ENCODE data around the gene APOH.
"Not testable (repeated sequence)": the region's sequence is repeated elsewhere in the genome, so short reads cannot be mapped to it uniquely, and the experiment has no call there.

The APOH gene

DNA sequence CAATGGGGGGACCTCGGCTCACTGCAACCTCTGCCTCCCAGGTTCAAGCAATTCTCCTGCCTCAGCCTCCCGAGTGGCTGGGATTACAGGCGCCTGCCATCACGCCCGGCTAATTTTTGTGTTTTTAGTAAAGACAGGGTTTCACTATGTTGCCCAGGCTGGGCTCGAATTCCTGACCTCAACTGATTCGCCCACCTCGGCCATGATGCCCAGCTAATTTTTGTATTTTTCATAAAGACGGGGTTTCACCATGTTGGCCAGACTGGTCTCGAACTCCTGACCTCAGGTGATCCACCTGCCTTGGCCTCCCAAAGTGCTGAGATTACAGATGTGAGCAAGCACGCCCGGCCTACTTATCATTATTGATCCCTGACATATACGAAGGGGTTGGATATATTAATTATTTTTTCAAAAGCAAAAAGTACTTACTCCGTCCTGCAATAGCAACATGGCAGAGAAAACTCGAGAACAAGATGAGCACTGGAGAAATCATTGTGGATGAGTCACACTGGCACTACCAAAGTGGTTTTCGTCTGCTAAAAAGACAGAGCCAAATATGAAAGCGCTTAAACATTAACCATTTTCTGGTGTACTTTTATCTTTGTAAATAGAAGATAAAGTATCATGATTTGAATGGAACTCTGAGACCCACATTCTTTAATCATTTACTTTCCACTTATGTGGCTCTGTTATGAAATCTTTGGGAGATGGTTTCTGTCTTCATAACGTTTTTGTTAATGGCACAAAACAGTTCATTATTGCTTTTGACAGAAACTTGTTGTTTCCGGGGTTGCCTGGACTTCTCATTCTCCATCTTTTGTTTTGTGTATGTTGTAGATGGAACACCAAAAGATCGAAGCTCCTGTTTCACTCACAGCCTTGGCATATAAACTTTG is at the start of gene APOH:
TSS of gene APOH (minus strand) at position 529 of the 896 bp plus-strand sequence. CDS start at position 493, 36 bp downstream.
- no peak for DNase-seq

- no peak for DNase-seq
Observed at GRCh38 chr17:66277191-66277590, 48.0 kb upstream of the APOH start.

GRCh38 chr17:66276328-66276937 is 47.2 kb upstream of the APOH start:
- peak; percentile 56 for DNase-seq

- peak; percentile 99 for DNase-seq
Observed at GRCh38 chr17:66275651-66276050, 46.4 kb upstream of the APOH start.

DNA sequence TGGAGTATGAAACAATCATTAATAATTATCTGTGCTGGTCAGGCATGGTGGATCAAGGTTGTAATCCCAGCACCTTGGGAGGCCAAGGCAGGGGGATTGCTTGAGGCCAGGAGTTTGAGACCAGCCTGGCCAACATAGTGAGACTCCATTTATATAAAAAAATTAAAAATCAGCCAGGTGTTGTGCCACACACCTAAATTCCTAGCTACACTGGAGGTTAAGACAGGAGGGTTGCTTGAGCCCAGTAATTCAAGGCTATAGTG is 44.3 kb upstream of the APOH start:
- no peak for DNase-seq

DNA sequence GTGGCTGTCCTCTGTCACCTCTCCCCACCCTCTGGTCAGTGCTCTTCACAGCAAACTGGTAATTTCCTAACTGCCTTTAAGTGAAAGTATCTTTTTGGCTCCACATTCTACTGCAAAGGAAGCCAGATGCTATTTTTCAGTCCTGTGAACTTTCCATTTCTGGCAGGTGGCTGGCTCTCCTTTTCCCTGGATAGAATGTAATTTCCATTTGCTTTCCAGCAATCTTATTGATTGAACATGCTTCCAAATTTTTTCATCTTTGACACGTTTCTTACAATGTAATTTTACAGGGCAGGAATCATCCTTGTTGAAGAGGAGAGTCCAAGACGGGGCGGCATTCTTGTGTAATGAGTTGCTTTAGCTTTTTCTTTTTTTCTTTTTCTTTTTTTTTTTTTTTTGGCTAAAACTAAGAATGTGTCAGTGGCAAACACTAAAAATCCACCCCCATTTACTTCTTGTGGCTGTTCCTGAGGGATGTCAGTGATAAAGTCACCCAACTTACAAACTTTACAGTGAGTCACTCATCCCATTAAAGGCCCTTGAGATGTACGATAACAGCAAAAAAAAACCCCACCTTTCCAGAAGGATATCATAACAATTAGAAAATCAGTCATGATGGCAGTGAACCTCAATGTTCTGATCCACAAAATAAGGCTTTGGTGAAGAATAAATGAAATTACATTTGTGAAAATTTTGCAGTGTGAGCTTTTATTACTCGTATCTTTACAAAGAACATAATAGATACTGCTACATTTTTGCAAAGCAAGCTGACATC is 43.8 kb upstream of the APOH start:
- peak; percentile 93 for DNase-seq

DNA sequence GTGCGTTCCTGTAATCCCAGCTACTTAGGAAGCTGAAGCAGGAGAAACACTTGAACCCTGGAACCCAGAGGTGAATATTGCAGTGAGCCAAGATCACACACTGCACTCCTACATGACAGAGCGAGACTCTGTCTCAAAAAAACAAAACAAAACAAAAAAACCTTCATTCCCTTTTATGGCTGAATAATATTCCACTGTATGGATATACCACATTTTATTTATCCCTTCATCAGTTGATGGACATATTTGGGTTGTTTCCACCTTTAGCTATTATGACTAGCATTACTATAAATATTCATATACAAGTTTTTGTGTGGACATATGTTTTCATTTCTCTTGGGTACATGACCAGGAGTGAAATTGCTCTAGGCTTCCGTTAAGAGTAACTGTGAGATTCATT is 42.3 kb upstream of the APOH start:
- DNase-seq: no peak

- no peak for DNase-seq
Observed at GRCh38 chr17:66270106-66270505, 40.9 kb upstream of the APOH start.

DNA sequence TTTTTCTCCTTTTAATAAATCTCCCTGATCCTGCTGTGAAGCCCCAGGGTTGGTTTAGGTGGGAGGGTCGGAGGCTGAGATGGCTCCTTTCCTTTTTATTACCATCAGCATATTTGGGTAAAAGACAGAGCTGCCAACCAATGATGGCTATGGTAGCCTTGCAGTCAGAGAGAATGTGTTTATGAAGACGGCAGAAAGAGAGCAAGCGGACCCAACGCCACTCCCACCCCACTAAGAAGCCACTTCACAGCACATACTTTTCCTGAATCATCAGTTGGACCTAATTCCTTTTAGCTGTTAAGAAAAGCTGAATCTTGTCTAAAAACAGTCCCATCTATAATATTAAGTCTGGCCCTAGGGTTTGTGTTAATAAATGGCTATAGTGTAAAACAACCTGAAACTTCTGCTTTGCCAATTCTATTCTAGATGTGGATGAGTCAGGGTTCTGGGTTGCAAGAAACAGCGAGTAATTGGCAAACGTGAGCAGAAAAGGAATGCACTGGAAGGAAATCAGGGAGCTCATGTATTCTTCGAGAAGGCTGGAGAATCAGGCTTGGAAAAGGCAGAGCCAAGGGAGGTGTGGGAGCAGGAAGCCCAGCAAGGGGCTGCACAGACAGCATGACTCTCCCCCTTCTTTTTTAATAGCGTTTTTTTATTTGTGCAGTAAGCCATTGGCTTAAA is 39.2 kb upstream of the APOH start:
- peak; percentile 75 for DNase-seq

GRCh38 chr17:66264696-66265095 is 35.5 kb upstream of the APOH start:
- no peak for DNase-seq

DNA sequence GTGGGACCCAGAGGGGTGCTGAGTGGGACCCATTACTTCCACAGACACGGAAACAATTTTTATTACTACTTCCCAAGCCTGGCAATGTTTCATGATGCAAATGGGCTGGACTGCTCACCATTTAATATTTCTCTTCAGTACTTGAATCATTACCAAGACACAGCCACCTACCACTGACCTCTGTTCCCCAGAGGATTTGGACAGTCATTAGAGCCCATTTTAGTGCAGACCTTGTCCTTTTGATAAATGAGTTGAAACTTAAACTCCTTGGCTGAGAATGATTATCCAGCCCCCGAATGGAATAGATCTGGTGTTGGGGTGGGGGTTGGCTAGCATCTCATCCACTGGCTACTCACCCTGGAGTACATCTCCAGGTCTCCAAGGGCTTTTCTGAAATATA is 33.6 kb upstream of the APOH start:
- DNase-seq: no peak

GRCh38 chr17:66260688-66261087 is 31.5 kb upstream of the APOH start:
- DNase-seq: no peak

DNA sequence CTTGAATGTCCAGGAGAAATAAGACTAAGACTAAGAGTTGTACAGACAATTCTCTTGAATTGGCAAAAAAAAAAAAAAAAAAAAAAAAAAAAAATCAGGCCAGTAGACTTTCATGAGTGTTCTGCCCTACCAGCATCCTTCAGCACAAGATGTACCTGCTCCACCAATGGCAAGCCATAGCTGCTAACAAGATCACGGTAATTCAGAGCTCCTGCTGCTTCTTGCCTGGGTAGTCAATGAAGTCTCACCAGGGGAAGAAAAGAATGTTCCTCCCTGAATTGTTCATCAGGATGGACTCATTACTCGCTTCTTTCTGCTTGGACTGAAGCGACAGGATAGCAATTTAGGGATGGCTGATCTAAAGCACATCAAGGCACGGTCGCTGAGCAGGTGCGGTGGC is 31.1 kb upstream of the APOH start:
- DNase-seq: no peak

DNA sequence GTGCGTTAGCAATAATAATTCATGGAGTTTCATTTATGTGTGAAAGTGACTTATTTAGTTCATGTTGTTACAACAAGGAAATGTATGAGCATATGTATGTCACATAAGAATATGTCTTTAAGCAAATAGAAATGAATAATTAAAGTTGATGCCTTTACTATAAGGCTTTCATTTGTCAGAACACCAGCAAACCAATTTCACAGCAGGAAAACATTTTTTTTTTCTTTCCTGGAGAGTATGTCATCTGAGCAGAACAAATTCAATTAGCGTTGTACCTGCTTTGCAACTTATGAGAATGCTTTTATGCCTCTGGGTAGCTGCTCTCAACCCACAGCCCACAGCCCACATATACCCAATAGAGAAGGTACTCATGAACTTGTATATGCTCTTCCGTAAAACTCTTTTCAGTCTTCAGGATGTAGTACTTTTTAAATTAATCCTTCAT is 26.3 kb upstream of the APOH start:
- DNase-seq: no peak

DNA sequence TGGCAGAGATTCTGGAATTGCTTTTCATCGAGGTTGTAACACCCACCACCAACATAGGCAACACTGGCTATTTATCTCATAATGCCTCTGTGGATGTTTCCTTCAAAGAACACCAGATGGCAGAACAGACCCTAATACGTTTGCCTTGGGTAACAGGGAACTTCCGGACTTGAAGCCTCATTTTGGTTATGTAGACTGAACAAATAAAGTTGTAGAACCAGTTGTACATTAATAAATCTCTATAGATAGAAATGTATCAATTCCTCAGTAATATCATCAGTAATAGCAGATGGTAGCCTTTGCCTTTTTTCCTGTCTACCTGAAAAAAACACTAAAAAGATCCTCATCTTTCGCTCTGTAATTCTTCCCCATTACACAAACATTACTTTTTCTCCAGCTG is 25.9 kb upstream of the APOH start:
- DNase-seq: peak; percentile 80

GRCh38 chr17:66253458-66253857 is 24.2 kb upstream of the APOH start:
- not testable (repeated sequence) for DNase-seq

DNA sequence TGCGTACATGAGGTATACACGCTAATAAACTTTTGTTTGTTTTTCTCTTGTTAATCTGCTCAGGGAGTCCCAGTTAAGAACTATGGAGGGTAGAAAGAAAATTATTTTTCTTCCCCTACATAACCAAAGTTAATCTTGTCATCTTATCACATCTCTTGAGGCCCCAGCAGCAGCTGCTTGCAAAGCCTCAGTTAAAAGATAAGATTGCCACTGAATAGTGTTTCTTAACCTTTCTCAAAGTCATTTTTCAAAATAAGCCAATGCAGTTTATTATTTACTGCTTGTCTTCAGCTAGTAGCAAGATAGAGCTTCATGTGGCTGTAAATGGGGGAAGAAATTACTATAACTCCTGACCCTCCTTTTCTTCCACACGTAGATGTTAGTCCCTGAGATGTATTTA is 21.5 kb upstream of the APOH start:
- no peak for DNase-seq

GRCh38 chr17:66248285-66248684 is 19.1 kb upstream of the APOH start:
- no peak for DNase-seq

- DNase-seq: no peak
Observed at GRCh38 chr17:66241839-66242238, 12.6 kb upstream of the APOH start.

DNA sequence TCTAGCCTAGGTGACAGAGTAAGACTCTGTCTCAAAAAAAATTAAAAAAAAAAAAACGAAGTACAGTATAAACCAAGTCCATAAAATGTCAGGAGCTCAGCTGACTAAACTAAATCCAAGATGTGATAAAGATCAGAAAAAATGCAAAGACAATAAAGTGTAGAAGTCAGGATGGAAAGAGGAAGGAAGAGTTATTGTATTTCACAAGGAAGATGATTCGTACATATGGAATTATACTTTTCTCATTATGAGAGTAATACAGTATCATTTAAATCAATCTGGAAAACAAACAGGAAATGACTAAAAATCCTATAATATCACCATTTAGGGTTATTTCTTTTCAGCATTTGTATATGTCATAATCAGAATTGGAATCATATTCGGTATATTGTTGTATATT is 11.4 kb upstream of the APOH start:
- peak; percentile 63 for DNase-seq

DNA sequence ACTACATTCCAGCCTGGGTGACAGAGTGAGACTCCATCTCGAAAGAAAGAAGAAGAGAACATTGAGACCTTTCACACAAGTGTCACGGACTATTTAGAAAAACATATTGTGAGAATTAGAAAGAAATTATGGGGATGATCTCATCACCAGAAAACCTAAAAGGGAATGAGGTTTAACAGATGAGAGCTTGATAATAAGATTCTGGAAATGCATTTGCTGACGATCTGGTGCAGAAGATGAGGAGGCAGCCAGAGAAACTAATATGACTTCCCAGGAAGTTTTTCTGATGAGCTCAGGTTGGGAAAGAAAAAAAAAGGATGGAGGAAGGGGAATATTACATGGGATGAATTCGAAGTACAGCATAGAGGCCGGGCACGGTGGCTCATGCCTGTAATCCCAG is 10.8 kb upstream of the APOH start:
- DNase-seq: peak; percentile 33

DNA sequence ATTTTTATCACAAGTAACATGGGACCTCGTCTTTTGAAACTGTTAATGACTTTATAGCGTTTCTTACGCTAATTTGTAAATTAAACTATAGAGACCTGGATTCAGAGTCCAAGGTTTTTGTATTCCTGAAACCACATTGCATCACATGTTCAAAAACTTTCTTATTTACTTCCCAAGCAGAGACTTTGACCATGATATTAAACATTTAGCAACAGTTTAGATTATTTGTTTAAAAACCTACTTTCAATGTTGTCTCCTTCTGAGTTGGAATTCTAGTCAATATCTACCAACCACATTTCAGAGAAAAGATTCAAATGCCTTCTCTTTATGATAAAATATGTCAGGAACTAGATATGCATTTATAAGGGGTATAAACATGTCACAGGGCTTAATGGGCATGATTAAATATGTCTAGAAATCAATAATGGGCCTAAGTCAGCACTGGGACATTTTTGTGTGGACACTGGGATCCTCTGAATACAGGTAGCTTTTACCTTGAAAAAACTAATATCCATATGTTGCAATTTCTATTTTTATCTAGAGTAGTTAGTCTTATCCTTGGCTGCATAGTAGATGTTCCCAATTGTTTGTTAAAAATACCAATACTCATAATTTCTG is 6.3 kb upstream of the APOH start:
- no peak for DNase-seq

- DNase-seq: no peak
Observed at GRCh38 chr17:66234611-66235010, 5.4 kb upstream of the APOH start.
